HEK293 (cell line): ENCODE data around the gene TMEM134.

Experiments used
- CTCF ChIA-PET: fragments of 350-600 bp; formaldehyde crosslinking; extraction: SDS; loops from one replicate; lab custom pipeline; 2021; ENCODE audit warnings: antibody characterized with exemption; lab: Yijun Ruan, JAX
- POLR2A ChIA-PET: fragments of 300-600 bp; formaldehyde crosslinking; extraction: SDS; loops from one replicate; lab custom pipeline; 2020; ENCODE audit warnings: antibody characterized with exemption, inconsistent platforms; lab: Yijun Ruan, JAX
- H3K27ac ChIP-seq: fragments of 200-500 bp; sonication (Bioruptor generic); 2 replicates; pipeline ENCODE4 v1.5.1; 2014; ENCODE audit warnings: low read depth, low read length, control low read depth, inconsistent platforms; ENCODE audit errors: extremely low read depth
- H3K36me3 ChIP-seq, 2 experiments: fragments of 200-500 bp in 1 of 2; sonication (Bioruptor generic) in 1 of 2; 1 replicate in 1 of 2; 2 replicates in 1 of 2; pipeline ENCODE4 v1.5.1; 2014 to 2017; ENCODE audit warnings: inconsistent platforms in 2 of 2, low read length in 2 of 2; ENCODE audit not compliant: control insufficient read depth in 2 of 2, insufficient read depth in 1 of 2
- H3K4me1 ChIP-seq: fragments of 200-500 bp; sonication (Bioruptor generic); 2 replicates; pipeline ENCODE4 v1.5.1; 2014; ENCODE audit warnings: mild to moderate bottlenecking, low read length, inconsistent platforms; ENCODE audit not compliant: control insufficient read depth, insufficient read depth
- H3K4me3 ChIP-seq: 2 replicates; pipeline ENCODE4 v1.5.1; 2011; ENCODE audit warnings: low read depth, mild to moderate bottlenecking, control low read depth, low read length, moderate library complexity
- H3K9me3 ChIP-seq: fragments of 200-500 bp; sonication (Bioruptor generic); 2 replicates; pipeline ENCODE4 v1.5.1; 2014; ENCODE audit warnings: low read depth, low read length, inconsistent platforms; ENCODE audit not compliant: control insufficient read depth, insufficient read depth
- EGR2 ChIP-seq: fragments of 450-650 bp; formaldehyde crosslinking; IDR thresholded peaks from 2 replicates; pipeline ENCODE4 v1.5.1; 2016; ENCODE audit warnings: low read depth, missing biosample characterization, missing genetic modification characterization
- GLIS1 ChIP-seq: fragments of 450-650 bp; formaldehyde crosslinking; IDR thresholded peaks from 2 replicates; pipeline ENCODE4 v1.5.1; 2016; ENCODE audit warnings: missing biosample characterization, missing genetic modification characterization
- GLIS2 ChIP-seq: fragments of 450-650 bp; formaldehyde crosslinking; IDR thresholded peaks from 2 replicates; pipeline ENCODE4 v1.5.1; 2016; ENCODE audit warnings: missing biosample characterization, missing genetic modification characterization
- KLF9 ChIP-seq: fragments of 450-650 bp; formaldehyde crosslinking; IDR thresholded peaks from 2 replicates; pipeline ENCODE4 v1.5.1; 2016; ENCODE audit warnings: missing biosample characterization, missing genetic modification characterization, low read depth
- OVOL3 ChIP-seq: fragments of 450-650 bp; formaldehyde crosslinking; IDR thresholded peaks from 2 replicates; pipeline ENCODE4 v1.5.1; 2016; ENCODE audit warnings: missing biosample characterization, missing genetic modification characterization
- PRDM1 ChIP-seq: fragments of 450-650 bp; formaldehyde crosslinking; IDR thresholded peaks from 2 replicates; pipeline ENCODE4; 2016; ENCODE audit warnings: missing biosample characterization, missing genetic modification characterization
- SCRT2 ChIP-seq: fragments of 450-650 bp; formaldehyde crosslinking; IDR thresholded peaks from 2 replicates; pipeline ENCODE4 v1.5.1; 2016; ENCODE audit warnings: missing biosample characterization, missing genetic modification characterization
- SETDB1 ChIP-seq: IDR thresholded peaks from one replicate; pipeline ENCODE4 v1.6.1; 2017; ENCODE audit warnings: mild to moderate bottlenecking, low read length, moderate library complexity, mixed read lengths; ENCODE audit not compliant: insufficient read length
- TRIM28 ChIP-seq: IDR thresholded peaks from 2 replicates; pipeline ENCODE4 v1.6.1; 2011; ENCODE audit warnings: low read length, control low read depth, borderline replicate concordance
- ZFHX2 ChIP-seq: fragments of 450-650 bp; formaldehyde crosslinking; conservative IDR thresholded peaks from 2 replicates; pipeline ENCODE4 v1.5.1; 2016; ENCODE audit warnings: missing biosample characterization, missing genetic modification characterization
- ZIC2 ChIP-seq: fragments of 450-650 bp; formaldehyde crosslinking; IDR thresholded peaks from 2 replicates; pipeline ENCODE4 v1.5.1; 2016; ENCODE audit warnings: missing biosample characterization, missing genetic modification characterization
- ZNF114 ChIP-seq: fragments of 450-650 bp; formaldehyde crosslinking; IDR thresholded peaks from 2 replicates; pipeline ENCODE4 v1.5.0; 2017; ENCODE audit warnings: missing biosample characterization, missing genetic modification characterization
- ZNF214 ChIP-seq: fragments of 450-650 bp; formaldehyde crosslinking; IDR thresholded peaks from 2 replicates; pipeline ENCODE4 v1.5.1; 2017; ENCODE audit warnings: missing biosample characterization, mild to moderate bottlenecking, missing genetic modification characterization, borderline replicate concordance
- ZNF37A ChIP-seq: fragments of 450-650 bp; IDR thresholded peaks from 2 replicates; pipeline ENCODE4 v1.5.1; 2018; ENCODE audit warnings: missing biosample characterization, missing genetic modification characterization
- ZNF571 ChIP-seq: fragments of 450-650 bp; formaldehyde crosslinking; IDR thresholded peaks from 2 replicates; pipeline ENCODE4 v1.5.0; 2017; ENCODE audit warnings: missing biosample characterization, missing genetic modification characterization
- ZNF610 ChIP-seq: fragments of 450-650 bp; formaldehyde crosslinking; IDR thresholded peaks from 2 replicates; pipeline ENCODE4 v1.5.1; 2016; ENCODE audit warnings: missing biosample characterization, missing genetic modification characterization, borderline replicate concordance
- ZSCAN4 ChIP-seq: fragments of 450-650 bp; formaldehyde crosslinking; IDR thresholded peaks from 2 replicates; pipeline ENCODE4 v1.5.1; 2017; ENCODE audit warnings: missing biosample characterization, missing genetic modification characterization
- TF ChIP-seq, protein P1 (sequence below): fragments of 450-650 bp; formaldehyde crosslinking; IDR thresholded peaks from 2 replicates; pipeline ENCODE4 v1.5.1; 2016; ENCODE audit warnings: missing biosample characterization, missing genetic modification characterization

The TMEM134 gene

DNA sequence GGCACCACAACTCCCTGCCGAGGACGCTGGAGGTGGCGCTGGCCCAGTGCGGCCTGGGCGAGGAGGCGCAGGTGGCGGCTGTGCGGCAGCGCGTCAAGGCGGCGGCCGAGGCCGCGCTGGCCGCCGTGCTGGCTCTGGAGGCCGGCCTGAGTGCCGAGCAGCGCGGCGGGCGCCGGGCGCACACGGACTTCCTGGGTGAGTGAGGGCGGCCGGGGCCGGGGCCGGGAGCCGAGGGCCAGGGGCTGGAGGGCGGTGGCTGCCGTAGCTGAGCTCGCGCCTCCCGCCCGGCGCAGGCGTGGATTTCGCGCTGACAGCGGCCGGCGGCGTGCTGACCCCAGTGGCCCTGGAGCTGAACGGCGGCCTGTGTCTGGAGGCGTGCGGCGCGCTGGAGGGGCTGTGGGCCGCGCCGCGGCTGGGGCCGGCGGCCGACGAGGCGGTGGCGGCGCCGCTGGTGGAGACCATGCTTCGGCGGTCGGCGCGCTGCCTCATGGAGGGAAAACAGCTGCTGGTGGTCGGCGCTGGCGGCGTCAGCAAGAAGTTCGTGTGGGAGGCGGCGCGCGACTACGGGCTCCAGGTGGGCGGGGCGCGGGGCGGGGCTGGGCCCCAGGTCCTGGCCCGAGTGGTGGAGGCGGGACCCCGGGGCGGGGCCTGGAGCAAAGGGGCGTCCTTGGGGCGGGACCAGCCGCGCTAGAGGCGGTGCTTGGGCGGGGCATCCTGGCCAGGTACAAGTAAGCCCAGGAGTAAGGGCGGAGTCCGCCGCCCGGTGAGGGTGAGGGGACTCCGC is 48.2 kb downstream of the TMEM134 start (continued):
- TF ChIP-seq SCRT2 (tag by site-specific recombination), result no peak
- no peak for TF ChIP-seq ZSCAN4 (tag by site-specific recombination)
- no peak for TF ChIP-seq ZNF37A (tag by site-specific recombination)
- no peak for TF ChIP-seq SETDB1
- no peak for TF ChIP-seq ZNF571 (tag by site-specific recombination)
- no peak for TF ChIP-seq OVOL3
- TF ChIP-seq, protein P1, sequence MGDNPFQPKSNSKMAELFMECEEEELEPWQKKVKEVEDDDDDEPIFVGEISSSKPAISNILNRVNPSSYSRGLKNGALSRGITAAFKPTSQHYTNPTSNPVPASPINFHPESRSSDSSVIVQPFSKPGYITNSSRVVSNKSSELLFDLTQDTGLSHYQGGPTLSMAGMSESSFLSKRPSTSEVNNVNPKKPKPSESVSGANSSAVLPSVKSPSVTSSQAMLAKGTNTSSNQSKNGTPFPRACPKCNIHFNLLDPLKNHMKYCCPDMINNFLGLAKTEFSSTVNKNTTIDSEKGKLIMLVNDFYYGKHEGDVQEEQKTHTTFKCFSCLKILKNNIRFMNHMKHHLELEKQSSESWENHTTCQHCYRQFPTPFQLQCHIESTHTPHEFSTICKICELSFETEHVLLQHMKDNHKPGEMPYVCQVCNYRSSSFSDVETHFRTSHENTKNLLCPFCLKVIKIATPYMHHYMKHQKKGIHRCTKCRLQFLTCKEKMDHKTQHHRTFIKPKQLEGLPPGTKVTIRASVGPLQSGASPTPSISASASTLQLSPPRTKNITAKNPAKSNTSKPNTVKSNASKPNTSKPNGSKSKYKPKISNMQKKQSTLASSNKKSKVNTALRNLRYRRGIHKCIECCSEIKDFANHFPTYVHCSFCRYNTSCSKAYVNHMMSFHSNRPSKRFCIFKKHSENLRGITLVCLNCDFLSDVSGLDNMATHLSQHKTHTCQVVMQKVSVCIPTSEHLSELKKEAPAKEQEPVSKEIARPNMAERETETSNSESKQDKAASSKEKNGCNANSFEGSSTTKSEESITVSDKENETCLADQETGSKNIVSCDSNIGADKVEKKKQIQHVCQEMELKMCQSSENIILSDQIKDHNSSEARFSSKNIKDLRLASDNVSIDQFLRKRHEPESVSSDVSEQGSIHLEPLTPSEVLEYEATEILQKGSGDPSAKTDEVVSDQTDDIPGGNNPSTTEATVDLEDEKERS (tag by site-specific recombination), result no peak
- TF ChIP-seq KLF9 (tag by site-specific recombination), result peak; percentile 80
- no peak for TF ChIP-seq ZNF214 (tag by site-specific recombination)
- no peak for TF ChIP-seq ZNF610 (tag by site-specific recombination)
- TF ChIP-seq ZNF114 (tag by site-specific recombination), result no peak

DNA sequence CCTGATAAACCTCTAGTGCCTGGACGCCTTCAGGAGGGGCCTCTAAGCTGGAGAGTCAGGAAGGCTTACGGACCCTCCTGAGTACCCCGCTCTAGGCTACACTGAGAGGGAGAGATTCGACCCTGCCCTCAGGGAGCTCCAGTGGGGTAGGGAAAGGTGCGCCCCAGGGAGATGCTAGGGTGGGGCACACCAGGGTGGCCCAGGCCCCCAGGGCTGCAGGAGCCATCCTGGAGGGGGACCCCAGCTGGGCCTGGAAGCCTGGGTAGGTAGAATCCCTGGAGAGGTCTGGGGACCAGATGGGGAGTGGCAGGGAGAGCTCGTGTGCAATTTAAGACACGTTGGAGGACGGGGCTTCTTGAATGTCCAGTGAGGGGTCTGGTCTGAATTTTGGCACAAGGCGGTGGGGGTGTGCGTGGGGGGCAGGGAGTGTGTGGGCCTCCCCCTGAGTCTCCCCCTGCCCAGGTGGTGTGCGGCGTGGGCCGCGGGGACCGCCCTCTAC is 48.9 kb downstream of the TMEM134 start:
- ChIA-PET POLR2A (interaction anchor here (0.5 to 4.4 kb wide), 9 partner anchors 10 to 66 kb away, joined by 3 to 25 read pairs (median 4); partner anchors contain the start of genes PPP1CA and TMEM134), CTCF (interaction anchor here (0.5 to 1.6 kb wide), 6 partner anchors 8 to 1375 kb away, joined by 3 to 5 read pairs (median 4); partner anchors contain the start of gene NUDT8)
- TF ChIP-seq EGR2 (tag by site-specific recombination), result peak; percentile 33; the same call in 1 of the 2 replicates
- TF ChIP-seq ZFHX2 (tag by site-specific recombination), result peak; percentile 53; the same call in 1 of the 2 replicates
- TF ChIP-seq GLIS1, result peak; percentile 99
- TF ChIP-seq TRIM28, result no peak
- TF ChIP-seq GLIS2, result peak; percentile 65
- TF ChIP-seq PRDM1 (tag by site-specific recombination), result no peak
- peak; percentile 78 for TF ChIP-seq ZIC2 (tag by site-specific recombination)
- no peaks in the 10 kb centered on the region; the same call in 1 of the 2 replicates for H3K4me1 ChIP-seq
- H3K36me3 ChIP-seq, result no peaks in the 10 kb centered on the region
- no peak overlapping the region for H3K4me3 ChIP-seq
- H3K9me3 ChIP-seq, result no peaks in the 10 kb centered on the region
- H3K27ac ChIP-seq, result peak overlapping the region; percentile 21; the same call in 1 of the 2 replicates
